Smooth muscle cell (in vitro differentiated cells): ENCODE measurements around the gene GALNT17. TPM values are rescaled to one million over a fixed set of nuclear protein-coding genes. Genes with fewer than 3 reads are reported as not detected.

Experiments
- DNase-seq: peaks from one replicate; lab custom pipeline; 2025; ENCODE audit not compliant: unreplicated experiment; lab: John Stamatoyannopoulos, UW
- H2AFZ ChIP-seq: fragments of 200-600 bp; sonication (generic); 2 replicates; pipeline ENCODE4 v1.6.0; 2016; ENCODE audit warnings: antibody characterized with exemption, low read depth, mild to moderate bottlenecking
- H3F3A ChIP-seq: fragments of 200-600 bp; sonication (generic); 2 replicates; pipeline ENCODE4 v1.6.0; 2017; ENCODE audit warnings: antibody characterized with exemption, low read depth
- H3K27ac ChIP-seq: fragments of 200-600 bp; sonication (generic); 2 replicates; pipeline ENCODE4 v1.5.1; 2016; ENCODE audit warnings: low read depth, mild to moderate bottlenecking
- H3K27me3 ChIP-seq: fragments of 200-600 bp; sonication (generic); 2 replicates; pipeline ENCODE4 v1.6.1; 2016; ENCODE audit warnings: low read depth, mild to moderate bottlenecking
- H3K36me3 ChIP-seq: fragments of 200-600 bp; sonication (generic); 2 replicates; pipeline ENCODE4 v1.5.1; 2016; ENCODE audit warnings: low read depth
- H3K4me1 ChIP-seq: fragments of 200-600 bp; sonication (generic); 2 replicates; pipeline ENCODE4 v1.5.1; 2016; ENCODE audit warnings: low read depth
- H3K4me2 ChIP-seq: fragments of 200-600 bp; sonication (generic); 2 replicates; pipeline ENCODE4 v1.6.0; 2016; ENCODE audit warnings: mild to moderate bottlenecking
- H3K4me3 ChIP-seq: fragments of 200-600 bp; sonication (generic); 2 replicates; pipeline ENCODE4 v1.5.1; 2016; ENCODE audit warnings: mild to moderate bottlenecking
- H3K79me2 ChIP-seq: fragments of 200-600 bp; sonication (generic); 2 replicates; pipeline ENCODE4 v1.6.0; 2016; ENCODE audit warnings: low read depth, mild to moderate bottlenecking
- H3K9ac ChIP-seq: fragments of 200-600 bp; sonication (generic); 2 replicates; pipeline ENCODE4 v1.6.0; 2016; ENCODE audit warnings: low read depth
- H3K9me3 ChIP-seq: fragments of 200-600 bp; sonication (generic); replicated peaks from 2 replicates; pipeline ENCODE4 v1.5.1; 2016; ENCODE audit warnings: low read depth
- H4K20me1 ChIP-seq: fragments of 200-600 bp; sonication (generic); 2 replicates; pipeline ENCODE4 v1.6.0; 2016; ENCODE audit warnings: low read depth
- CTCF ChIP-seq: fragments of 200-600 bp; sonication (generic); IDR thresholded peaks from 2 replicates; pipeline ENCODE4 v1.5.1; 2017; ENCODE audit warnings: borderline replicate concordance, mild to moderate bottlenecking, antibody characterized with exemption; ENCODE audit not compliant: insufficient read depth, poor library complexity, severe bottlenecking
- WGBS: methylation state at CpG from one replicate; pipeline ENCODE4 v1.1.7; 2016; ENCODE audit warnings: low lambda C conversion rate; 5-methylcytosine and 5-hydroxymethylcytosine counted together
- polyA plus RNA-seq: library from polyadenylated mRNA; unstranded; fragments of >200 nt; fragmentation: Nextera tagmentation; extraction: Ambion mirVana; gene quantifications from 2 replicates; pipeline ENCODE4 v1.2.1, GENCODE V29; 2016
- total RNA-seq: library from RNA; depleted of rRNA; stranded (reverse); fragments of >200 nt; gene quantifications from 2 replicates; pipeline ENCODE4 v1.2.3, GENCODE V29; 2014

Gene GALNT17
- total and polyA plus RNA-seq, 2 experiments from 2014 or later = 0.38 to 0.45 TPM

DNA sequence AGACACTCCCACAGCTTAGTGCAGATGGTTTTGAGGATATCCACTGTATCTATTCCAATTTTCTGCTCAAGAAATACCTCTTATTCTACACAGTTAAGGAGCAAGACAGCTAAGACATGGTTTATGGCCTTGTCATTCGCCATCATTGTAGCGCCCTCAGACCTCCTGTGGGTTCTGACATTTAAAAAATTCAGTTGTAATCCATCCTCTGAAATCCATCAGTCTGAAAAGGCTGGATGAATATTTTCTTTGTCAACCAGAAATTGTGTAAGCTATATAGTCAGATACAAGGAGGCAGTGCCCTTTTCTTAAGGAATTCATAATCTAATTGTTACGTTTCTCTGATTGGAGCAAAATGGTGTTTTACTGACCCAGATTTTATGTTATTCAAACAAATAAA lies 353.6 kb downstream of the GALNT17 start:
- 96% methylated on average over 3 of the region's 3 CpGs for WGBS
- no peak for TF ChIP-seq CTCF

DNA sequence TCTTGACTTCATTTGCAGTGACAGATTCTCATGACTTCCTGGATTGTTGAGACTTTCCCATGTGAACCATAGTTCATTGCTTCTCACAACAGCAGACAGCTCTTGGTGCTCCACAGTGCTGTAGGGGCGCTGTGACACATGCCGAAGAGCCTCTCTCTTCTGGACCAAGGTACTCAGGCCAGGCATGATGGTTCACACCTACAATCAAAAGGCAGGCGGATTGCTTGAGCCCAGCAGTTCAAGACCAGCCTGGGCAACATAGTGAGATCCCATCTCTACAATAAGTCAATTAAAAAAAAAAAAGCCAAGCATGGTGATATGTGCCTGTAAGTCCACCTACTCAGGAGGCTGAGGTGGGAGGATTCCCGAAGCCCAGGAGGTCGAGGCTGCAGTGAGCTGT lies 354.5 kb downstream of the GALNT17 start:
- Histone ChIP-seq H3K27ac (peak overlapping the region; percentile 35), H3K4me2 (no peak overlapping the region)

More for the DNA sequence above, 353.6 kb downstream of the GALNT17 start:
- Histone ChIP-seq H3K9me3 (no peaks in the 10 kb centered on the region), H4K20me1 (no peaks in the 10 kb centered on the region), H3K79me2 (no peaks in the 10 kb centered on the region), H3K36me3 (no peaks in the 10 kb centered on the region), H3K9ac (no peak overlapping the region), H3K27ac (no peak overlapping the region), H2AFZ (no peak overlapping the region), H3K4me2 (no peak overlapping the region), H3K4me1 (no peaks in the 10 kb centered on the region), H3F3A (no peaks in the 10 kb centered on the region), H3K27me3 (no peaks in the 10 kb centered on the region), H3K4me3 (no peak overlapping the region)
- DNase-seq = no peak

DNA sequence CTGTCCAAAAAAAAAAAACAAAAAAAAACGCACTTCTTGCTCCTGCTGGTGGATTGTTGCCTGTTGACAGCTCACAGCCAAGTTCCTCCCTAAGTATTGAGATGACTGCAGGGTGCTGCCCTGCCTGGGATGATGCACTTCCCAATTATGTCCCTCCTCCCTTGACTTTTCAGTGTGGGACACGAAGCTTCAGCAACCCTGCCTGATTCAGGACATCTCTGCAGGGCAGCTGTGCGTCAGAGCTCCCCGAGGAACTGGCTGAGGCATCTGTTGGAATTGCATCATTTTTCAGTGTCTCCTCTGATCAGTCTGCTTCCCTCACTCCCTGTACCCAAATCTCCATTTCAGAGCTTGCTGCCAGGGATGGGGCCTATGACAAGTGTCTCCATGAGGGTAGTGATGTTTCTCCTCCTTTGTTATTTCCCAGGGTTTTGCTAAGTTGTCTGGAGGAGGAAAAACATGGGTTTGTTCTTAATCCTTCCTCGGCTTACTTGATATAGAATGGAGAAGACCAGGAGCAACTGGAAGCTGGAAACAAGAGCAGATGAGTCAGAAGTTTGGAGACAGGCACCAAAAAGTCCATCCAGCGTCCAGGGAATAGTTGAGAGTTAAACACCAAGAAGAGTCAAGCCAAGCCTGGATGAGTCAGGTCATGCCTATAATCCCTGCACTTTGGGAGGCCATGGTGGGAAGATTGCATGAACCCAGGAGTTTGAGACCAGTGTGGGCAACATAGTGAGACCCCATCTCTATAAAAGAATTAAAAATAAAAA lies 355.1 kb downstream of the GALNT17 start:
- Histone ChIP-seq H3K27ac (peak overlapping the region; percentile 90), H3K36me3 (no peaks in the 10 kb centered on the region), H3F3A (no peaks in the 10 kb centered on the region), H3K79me2 (no peaks in the 10 kb centered on the region), H2AFZ (no peak overlapping the region), H3K9ac (peak overlapping the region; percentile 24), H4K20me1 (no peaks in the 10 kb centered on the region), H3K27me3 (no peaks in the 10 kb centered on the region), H3K4me1 (no peaks in the 10 kb centered on the region), H3K9me3 (no peaks in the 10 kb centered on the region), H3K4me2 (no peak overlapping the region), H3K4me3 (no peak overlapping the region)
- DNase-seq = no peak
- TF ChIP-seq CTCF = no peak
- 35% methylated on average over 6 of the region's 6 CpGs for WGBS

More for the DNA sequence above, 354.5 kb downstream of the GALNT17 start:
- Histone ChIP-seq H4K20me1 (no peaks in the 10 kb centered on the region), H3K9ac (no peak overlapping the region), H3K36me3 (no peaks in the 10 kb centered on the region), H3K27me3 (no peaks in the 10 kb centered on the region), H3K4me3 (no peak overlapping the region), H3K9me3 (no peaks in the 10 kb centered on the region), H3F3A (no peaks in the 10 kb centered on the region), H3K4me1 (no peaks in the 10 kb centered on the region), H2AFZ (no peak overlapping the region), H3K79me2 (no peaks in the 10 kb centered on the region)
- TF ChIP-seq CTCF = no peak
- DNase-seq = no peak
- WGBS = 97% methylated on average over 5 of the region's 5 CpGs

- no peak overlapping the region for H3K4me2 ChIP-seq
- no peak overlapping the region for H2AFZ ChIP-seq
- H3K36me3 ChIP-seq = no peaks in the 10 kb centered on the region
- no peaks in the 10 kb centered on the region for H4K20me1 ChIP-seq
- H3K4me1 ChIP-seq = no peaks in the 10 kb centered on the region
- no peaks in the 10 kb centered on the region for H3K9me3 ChIP-seq
- no peaks in the 10 kb centered on the region for H3K79me2 ChIP-seq
- peak overlapping the region; percentile 90 for H3K27ac ChIP-seq
- no peaks in the 10 kb centered on the region for H3F3A ChIP-seq
- TF ChIP-seq CTCF = no peak
- 69% methylated on average over 2 of the region's 2 CpGs for WGBS
- H3K4me3 ChIP-seq = no peak overlapping the region
- no peak overlapping the region for H3K9ac ChIP-seq
- H3K27me3 ChIP-seq = no peaks in the 10 kb centered on the region
- no peak for DNase-seq
These were observed 356.4 kb downstream of the GALNT17 start for GRCh38 chr7:71488308-71488707.
